HepG2 (cell line): Measurements from ENCODE around the gene GDF2. TPM values are rescaled to one million over a fixed set of nuclear protein-coding genes. Genes with fewer than 3 reads are reported as not detected.

Experiments
- ATAC-seq: fragments of 200-7000 bp; cut with Tn5 transposase; 3 replicates; pipeline ENCODE4 v1.9.1; 2020; ENCODE audit warnings: mild to moderate bottlenecking, moderate library complexity
- BruUV-seq: library from RNA; stranded (reverse); fragments of 400-500 nt; replicated peaks from 2 replicates; lab custom pipeline; 2021; lab: Mats Ljungman, UMichigan
- CTCF ChIA-PET: fragments of 300-600 bp; formaldehyde crosslinking; extraction: SDS; loops from one replicate; lab custom pipeline; 2021; ENCODE audit warnings: low total read pairs, inconsistent platforms, low intra/inter-chr PET ratio; lab: Yijun Ruan, JAX
- POLR2A ChIA-PET: fragments of 350-600 bp; sonication (Branson Sonifier 250); formaldehyde crosslinking; loops from one replicate; lab custom pipeline; 2020; ENCODE audit warnings: antibody characterized with exemption, inconsistent platforms; lab: Yijun Ruan, JAX
- DNase-seq: peaks from one replicate; pipeline ENCODE4 v3.0.0-alpha.2; 2015; ENCODE audit warnings: low spot score
- FAIRE-seq: peaks from 3 replicates; lab custom pipeline; 2011; peaks lifted over from hg19 to GRCh38; lab: Jason Lieb, UNC
- H2AFZ ChIP-seq: one replicate; pipeline ENCODE4 v1.6.1; 2011; ENCODE audit warnings: low read length, inconsistent platforms
- H3K27ac ChIP-seq: fragments of 300-600 bp; 3 replicates; pipeline ENCODE4 v1.8.0; 2011; ENCODE audit warnings: mixed run types, mild to moderate bottlenecking, mixed read lengths, low read length, inconsistent platforms; ENCODE audit not compliant: insufficient read depth; ENCODE audit errors: extremely low read length
- H3K27me3 ChIP-seq, 2 experiments: fragments of 200-600 bp in 1 of 2; 2 replicates in 1 of 2; 3 replicates in 1 of 2; pipeline versions ENCODE4 v1.6.0 to v1.8.0; 2011; ENCODE audit warnings: low read length in 2 of 2, mild to moderate bottlenecking in 2 of 2, moderate library complexity in 2 of 2, inconsistent platforms in 1 of 2; ENCODE audit not compliant: insufficient read depth in 2 of 2, control insufficient read depth in 1 of 2
- H3K36me3 ChIP-seq, 2 experiments: fragments of 200-600 bp in 1 of 2; replicated peaks in 1 of 2; 2 replicates in 1 of 2; 3 replicates in 1 of 2; pipeline versions ENCODE4 v1.5.1 to v1.8.0; 2011; ENCODE audit warnings: low read length in 2 of 2, inconsistent platforms in 1 of 2; ENCODE audit not compliant: insufficient read depth in 2 of 2, control insufficient read depth in 1 of 2
- H3K4me1 ChIP-seq: 2 replicates; pipeline ENCODE4 v1.5.1; 2012; ENCODE audit warnings: low read length, inconsistent platforms; ENCODE audit not compliant: insufficient read depth
- H3K4me2 ChIP-seq: 2 replicates; pipeline ENCODE4 v1.6.0; 2011; ENCODE audit warnings: low read depth, low read length, inconsistent platforms
- H3K4me3 ChIP-seq, 3 experiments: fragments of 200-600 bp in 1 of 3; sonication (generic), shearing (Covaris generic) in 1 of 3; replicated peaks in 1 of 3; 2 replicates each; pipeline ENCODE4 v1.5.1; 2011 to 2016; ENCODE audit warnings: low read length in 3 of 3, inconsistent platforms in 2 of 3, low read depth in 2 of 3, mild to moderate bottlenecking in 2 of 3, control low read depth in 1 of 3, mixed read lengths in 1 of 3; ENCODE audit not compliant: insufficient read depth in 1 of 3
- H3K79me2 ChIP-seq: one replicate; pipeline ENCODE4 v1.6.1; 2011; ENCODE audit warnings: low read length, inconsistent platforms; ENCODE audit not compliant: insufficient read depth
- H3K9ac ChIP-seq: 2 replicates; pipeline ENCODE4 v1.6.0; 2011; ENCODE audit warnings: mild to moderate bottlenecking, low read depth, low read length, inconsistent platforms; ENCODE audit not compliant: insufficient read depth
- H3K9me3 ChIP-seq: 2 replicates; pipeline ENCODE4 v1.5.1; 2012; ENCODE audit warnings: mild to moderate bottlenecking, low read length
- H4K20me1 ChIP-seq: 2 replicates; pipeline ENCODE4 v1.6.0; 2011; ENCODE audit warnings: inconsistent platforms, mild to moderate bottlenecking, low read length, moderate library complexity; ENCODE audit not compliant: insufficient read depth
- ATAD3A ChIP-seq: sonication (generic); formaldehyde crosslinking; IDR thresholded peaks from 2 replicates; pipeline ENCODE4 v1.4.0; 2020; ENCODE audit warnings: missing genetic modification reagents
- ATRX ChIP-seq: sonication (generic); formaldehyde crosslinking; IDR thresholded peaks from 2 replicates; pipeline ENCODE4 v1.4.0; 2020; ENCODE audit warnings: missing genetic modification reagents, borderline replicate concordance
- HMG20A ChIP-seq: IDR thresholded peaks from 2 replicates; pipeline ENCODE4 v1.6.1; 2016; ENCODE audit warnings: borderline replicate concordance
- NFE2 ChIP-seq: sonication (generic); formaldehyde crosslinking; IDR thresholded peaks from 2 replicates; pipeline ENCODE4 v1.4.0; 2020; ENCODE audit warnings: missing genetic modification reagents
- NFKBIZ ChIP-seq: IDR thresholded peaks from 2 replicates; pipeline ENCODE4 v1.6.1; 2018; ENCODE audit warnings: missing genetic modification reagents, missing compliant biosample characterization
- PAX8 ChIP-seq: sonication (generic); formaldehyde crosslinking; IDR thresholded peaks from 2 replicates; pipeline ENCODE4 v1.8.0; 2022; ENCODE audit warnings: mild to moderate bottlenecking, missing genetic modification reagents, borderline replicate concordance
- SP5 ChIP-seq: IDR thresholded peaks from 2 replicates; pipeline ENCODE4 v1.6.1; 2016; ENCODE audit warnings: low read depth, borderline replicate concordance
- ZKSCAN1 ChIP-seq: fragments of 150-350 bp; IDR thresholded peaks from 2 replicates; pipeline ENCODE4 v1.6.1; 2014; ENCODE audit warnings: low read length
- ZNF230 ChIP-seq: sonication (generic); formaldehyde crosslinking; IDR thresholded peaks from 2 replicates; pipeline ENCODE4 v1.4.0; 2020; ENCODE audit warnings: mild to moderate bottlenecking, missing genetic modification reagents
- ZNF292 ChIP-seq: sonication (generic); formaldehyde crosslinking; IDR thresholded peaks from 2 replicates; pipeline ENCODE4 v1.8.1; 2022; ENCODE audit warnings: mild to moderate bottlenecking, low read depth, missing genetic modification reagents, borderline replicate concordance
- ZNF530 ChIP-seq: sonication (generic); formaldehyde crosslinking; IDR thresholded peaks from 2 replicates; pipeline ENCODE4 v1.5.0; 2020; ENCODE audit warnings: low read depth, mild to moderate bottlenecking, missing genetic modification reagents
- ZNF749 ChIP-seq: sonication (generic); formaldehyde crosslinking; IDR thresholded peaks from 2 replicates; pipeline ENCODE4 v1.8.0; 2022; ENCODE audit warnings: mild to moderate bottlenecking, missing genetic modification reagents, moderate library complexity, borderline replicate concordance
- ZSCAN12 ChIP-seq: sonication (generic); formaldehyde crosslinking; IDR thresholded peaks from 2 replicates; pipeline ENCODE4 v1.9.0; 2021; ENCODE audit warnings: mild to moderate bottlenecking, missing genetic modification reagents
- WGBS: methylation state at CpG from one replicate; pipeline ENCODE4 v1.1.6; 2017; ENCODE audit warnings: low lambda C conversion rate; 5-methylcytosine and 5-hydroxymethylcytosine counted together
- in situ Hi-C: cut with HindIII; loops from 2 replicates; pipeline ENCODE4 v1.10.0; 2017; ENCODE audit warnings: low pct_unique_long_range_greater_than_20kb; ENCODE audit not compliant: extremely low pct_ligation_motif_present
- intact Hi-C: fragments of 100-400 bp; cut with micrococcal nuclease; formaldehyde crosslinking; loops from one replicate; pipeline ENCODE4 v1.10.0; 2022; ENCODE audit not compliant: unreplicated experiment
- polyA plus RNA-seq, 8 experiments: library from polyadenylated mRNA; depleted of rRNA in 3 of 8; stranded (reverse) in 7 of 8; unstranded in 1 of 8; fragments of >200 nt; fragmentation: Illumina TruSeq in 4 of 8; extraction: Trizol in 4 of 8; gene quantifications; 2 replicates each; pipeline versions ENCODE4 v1.2.1 to v1.2.3, GENCODE V29; 2011 to 2016; ENCODE audit warnings: low read depth in 4 of 8, missing spikeins in 1 of 8, mixed read lengths in 1 of 8; ENCODE audit not compliant: insufficient read depth in 1 of 8
- total RNA-seq, 5 experiments: library from RNA; depleted of rRNA; stranded (reverse); fragments of >200 nt; fragmentation: Illumina TruSeq; extraction: Trizol; gene quantifications; 2 replicates each; pipeline ENCODE4 v1.2.3, GENCODE V29; 2016; ENCODE audit warnings: low read depth in 1 of 5
- TF ChIP-seq, protein P1 (sequence below): sonication (generic); formaldehyde crosslinking; IDR thresholded peaks from 2 replicates; pipeline ENCODE4 v1.8.0; 2022; ENCODE audit warnings: missing genetic modification reagents, low read depth, mild to moderate bottlenecking, borderline replicate concordance
- TF ChIP-seq, protein P2 (sequence below): sonication (generic); formaldehyde crosslinking; IDR thresholded peaks from 2 replicates; pipeline ENCODE4 v1.5.1; 2020; ENCODE audit warnings: mild to moderate bottlenecking, missing genetic modification reagents, borderline replicate concordance
- TF ChIP-seq, protein P3 (sequence below): IDR thresholded peaks from 2 replicates; pipeline ENCODE4 v1.6.1; 2016
- TF ChIP-seq, protein P4 (sequence below): sonication (generic); formaldehyde crosslinking; IDR thresholded peaks from 2 replicates; pipeline ENCODE4 v1.4.0; 2020; ENCODE audit warnings: mild to moderate bottlenecking, missing genetic modification reagents

GDF2 gene
- total and polyA plus RNA-seq, 2 of the 13 experiments (the other 11 are each of a cell fraction or from before 2014, with no cell fraction given): not detected

DNA sequence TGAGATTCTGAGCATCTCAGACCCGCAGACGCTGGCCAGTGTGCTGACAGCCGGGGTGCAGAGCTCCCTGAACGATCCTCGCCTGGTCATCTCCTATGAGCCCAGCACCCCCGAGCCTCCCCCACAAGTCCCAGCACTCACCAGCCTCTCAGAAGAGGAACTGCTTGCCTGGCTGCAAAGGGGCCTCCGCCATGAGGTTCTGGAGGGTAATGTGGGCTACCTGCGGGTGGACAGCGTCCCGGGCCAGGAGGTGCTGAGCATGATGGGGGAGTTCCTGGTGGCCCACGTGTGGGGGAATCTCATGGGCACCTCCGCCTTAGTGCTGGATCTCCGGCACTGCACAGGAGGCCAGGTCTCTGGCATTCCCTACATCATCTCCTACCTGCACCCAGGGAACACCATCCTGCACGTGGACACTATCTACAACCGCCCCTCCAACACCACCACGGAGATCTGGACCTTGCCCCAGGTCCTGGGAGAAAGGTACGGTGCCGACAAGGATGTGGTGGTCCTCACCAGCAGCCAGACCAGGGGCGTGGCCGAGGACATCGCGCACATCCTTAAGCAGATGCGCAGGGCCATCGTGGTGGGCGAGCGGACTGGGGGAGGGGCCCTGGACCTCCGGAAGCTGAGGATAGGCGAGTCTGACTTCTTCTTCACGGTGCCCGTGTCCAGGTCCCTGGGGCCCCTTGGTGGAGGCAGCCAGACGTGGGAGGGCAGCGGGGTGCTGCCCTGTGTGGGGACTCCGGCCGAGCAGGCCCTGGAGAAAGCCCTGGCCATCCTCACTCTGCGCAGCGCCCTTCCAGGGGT lies 26.6 kb downstream of the GDF2 start:
- in situ Hi-C loops (no loop called here), intact Hi-C loops (no loop called here)
- Histone ChIP-seq H3K27ac (no peak overlapping the region), H3K27me3 (peaks cover 6 to 22% of the 10 kb centered on the region in 2 experiments; a peak in 3 of 5 replicates), H3K9ac (no peak overlapping the region), H3K9me3 (no peaks in the 10 kb centered on the region), H4K20me1 (no peaks in the 10 kb centered on the region), H3K4me2 (no peak overlapping the region), H3K4me1 (no peaks in the 10 kb centered on the region), H2AFZ (no peak overlapping the region), H3K4me3 (no peak overlapping the region), H3K36me3 (no peaks in the 10 kb centered on the region), H3K79me2 (no peaks in the 10 kb centered on the region)
- 40% methylated on average over 14 of the region's 36 CpGs for WGBS
- ChIA-PET CTCF (no interaction called here), POLR2A (no interaction called here)
- DNase-seq (no peak), ATAC-seq (no peak), FAIRE-seq (no peak)
- no TSS peak for BruUV-seq
- TF ChIP-seq HMG20A (CRISPR knock-in tag): no peak
- TF ChIP-seq, protein P1, sequence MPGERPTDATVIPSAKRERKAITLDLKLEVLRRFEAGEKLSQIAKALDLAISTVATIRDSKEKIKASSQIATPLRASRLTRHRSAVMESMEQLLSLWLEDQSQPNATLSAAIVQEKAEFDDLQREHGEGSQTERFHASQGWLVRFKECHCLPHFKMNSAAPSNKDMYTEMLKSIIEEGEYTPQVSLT (CRISPR knock-in tag): no peak
- TF ChIP-seq ATAD3A: no peak
- no peak for TF ChIP-seq PAX8 (CRISPR knock-in tag)
- TF ChIP-seq, protein P2, sequence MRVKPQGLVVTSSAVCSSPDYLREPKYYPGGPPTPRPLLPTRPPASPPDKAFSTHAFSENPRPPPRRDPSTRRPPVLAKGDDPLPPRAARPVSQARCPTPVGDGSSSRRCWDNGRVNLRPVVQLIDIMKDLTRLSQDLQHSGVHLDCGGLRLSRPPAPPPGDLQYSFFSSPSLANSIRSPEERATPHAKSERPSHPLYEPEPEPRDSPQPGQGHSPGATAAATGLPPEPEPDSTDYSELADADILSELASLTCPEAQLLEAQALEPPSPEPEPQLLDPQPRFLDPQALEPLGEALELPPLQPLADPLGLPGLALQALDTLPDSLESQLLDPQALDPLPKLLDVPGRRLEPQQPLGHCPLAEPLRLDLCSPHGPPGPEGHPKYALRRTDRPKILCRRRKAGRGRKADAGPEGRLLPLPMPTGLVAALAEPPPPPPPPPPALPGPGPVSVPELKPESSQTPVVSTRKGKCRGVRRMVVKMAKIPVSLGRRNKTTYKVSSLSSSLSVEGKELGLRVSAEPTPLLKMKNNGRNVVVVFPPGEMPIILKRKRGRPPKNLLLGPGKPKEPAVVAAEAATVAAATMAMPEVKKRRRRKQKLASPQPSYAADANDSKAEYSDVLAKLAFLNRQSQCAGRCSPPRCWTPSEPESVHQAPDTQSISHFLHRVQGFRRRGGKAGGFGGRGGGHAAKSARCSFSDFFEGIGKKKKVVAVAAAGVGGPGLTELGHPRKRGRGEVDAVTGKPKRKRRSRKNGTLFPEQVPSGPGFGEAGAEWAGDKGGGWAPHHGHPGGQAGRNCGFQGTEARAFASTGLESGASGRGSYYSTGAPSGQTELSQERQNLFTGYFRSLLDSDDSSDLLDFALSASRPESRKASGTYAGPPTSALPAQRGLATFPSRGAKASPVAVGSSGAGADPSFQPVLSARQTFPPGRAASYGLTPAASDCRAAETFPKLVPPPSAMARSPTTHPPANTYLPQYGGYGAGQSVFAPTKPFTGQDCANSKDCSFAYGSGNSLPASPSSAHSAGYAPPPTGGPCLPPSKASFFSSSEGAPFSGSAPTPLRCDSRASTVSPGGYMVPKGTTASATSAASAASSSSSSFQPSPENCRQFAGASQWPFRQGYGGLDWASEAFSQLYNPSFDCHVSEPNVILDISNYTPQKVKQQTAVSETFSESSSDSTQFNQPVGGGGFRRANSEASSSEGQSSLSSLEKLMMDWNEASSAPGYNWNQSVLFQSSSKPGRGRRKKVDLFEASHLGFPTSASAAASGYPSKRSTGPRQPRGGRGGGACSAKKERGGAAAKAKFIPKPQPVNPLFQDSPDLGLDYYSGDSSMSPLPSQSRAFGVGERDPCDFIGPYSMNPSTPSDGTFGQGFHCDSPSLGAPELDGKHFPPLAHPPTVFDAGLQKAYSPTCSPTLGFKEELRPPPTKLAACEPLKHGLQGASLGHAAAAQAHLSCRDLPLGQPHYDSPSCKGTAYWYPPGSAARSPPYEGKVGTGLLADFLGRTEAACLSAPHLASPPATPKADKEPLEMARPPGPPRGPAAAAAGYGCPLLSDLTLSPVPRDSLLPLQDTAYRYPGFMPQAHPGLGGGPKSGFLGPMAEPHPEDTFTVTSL: no peak
- no peak for TF ChIP-seq ZNF292 (CRISPR knock-in tag)
- TF ChIP-seq ZKSCAN1: no peak
- no peak for TF ChIP-seq ZSCAN12 (CRISPR knock-in tag)
- no peak for TF ChIP-seq ZNF749
- TF ChIP-seq SP5 (CRISPR knock-in tag): no peak
- no peak for TF ChIP-seq ZNF230 (CRISPR knock-in tag)
- TF ChIP-seq, protein P3, sequence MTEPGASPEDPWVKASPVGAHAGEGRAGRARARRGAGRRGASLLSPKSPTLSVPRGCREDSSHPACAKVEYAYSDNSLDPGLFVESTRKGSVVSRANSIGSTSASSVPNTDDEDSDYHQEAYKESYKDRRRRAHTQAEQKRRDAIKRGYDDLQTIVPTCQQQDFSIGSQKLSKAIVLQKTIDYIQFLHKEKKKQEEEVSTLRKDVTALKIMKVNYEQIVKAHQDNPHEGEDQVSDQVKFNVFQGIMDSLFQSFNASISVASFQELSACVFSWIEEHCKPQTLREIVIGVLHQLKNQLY: no peak
- TF ChIP-seq NFE2 (CRISPR knock-in tag): no peak
- no peak for TF ChIP-seq NFKBIZ (CRISPR knock-in tag)
- TF ChIP-seq ZNF530 (CRISPR knock-in tag): no peak
- TF ChIP-seq, protein P4, sequence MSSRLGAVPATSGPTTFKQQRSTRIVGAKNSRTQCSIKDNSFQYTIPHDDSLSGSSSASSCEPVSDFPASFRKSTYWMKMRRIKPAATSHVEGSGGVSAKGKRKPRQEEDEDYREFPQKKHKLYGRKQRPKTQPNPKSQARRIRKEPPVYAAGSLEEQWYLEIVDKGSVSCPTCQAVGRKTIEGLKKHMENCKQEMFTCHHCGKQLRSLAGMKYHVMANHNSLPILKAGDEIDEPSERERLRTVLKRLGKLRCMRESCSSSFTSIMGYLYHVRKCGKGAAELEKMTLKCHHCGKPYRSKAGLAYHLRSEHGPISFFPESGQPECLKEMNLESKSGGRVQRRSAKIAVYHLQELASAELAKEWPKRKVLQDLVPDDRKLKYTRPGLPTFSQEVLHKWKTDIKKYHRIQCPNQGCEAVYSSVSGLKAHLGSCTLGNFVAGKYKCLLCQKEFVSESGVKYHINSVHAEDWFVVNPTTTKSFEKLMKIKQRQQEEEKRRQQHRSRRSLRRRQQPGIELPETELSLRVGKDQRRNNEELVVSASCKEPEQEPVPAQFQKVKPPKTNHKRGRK (CRISPR knock-in tag): no peak
- TF ChIP-seq ATRX: no peak
